ENCODE data around the gene LIN9.

DNA sequence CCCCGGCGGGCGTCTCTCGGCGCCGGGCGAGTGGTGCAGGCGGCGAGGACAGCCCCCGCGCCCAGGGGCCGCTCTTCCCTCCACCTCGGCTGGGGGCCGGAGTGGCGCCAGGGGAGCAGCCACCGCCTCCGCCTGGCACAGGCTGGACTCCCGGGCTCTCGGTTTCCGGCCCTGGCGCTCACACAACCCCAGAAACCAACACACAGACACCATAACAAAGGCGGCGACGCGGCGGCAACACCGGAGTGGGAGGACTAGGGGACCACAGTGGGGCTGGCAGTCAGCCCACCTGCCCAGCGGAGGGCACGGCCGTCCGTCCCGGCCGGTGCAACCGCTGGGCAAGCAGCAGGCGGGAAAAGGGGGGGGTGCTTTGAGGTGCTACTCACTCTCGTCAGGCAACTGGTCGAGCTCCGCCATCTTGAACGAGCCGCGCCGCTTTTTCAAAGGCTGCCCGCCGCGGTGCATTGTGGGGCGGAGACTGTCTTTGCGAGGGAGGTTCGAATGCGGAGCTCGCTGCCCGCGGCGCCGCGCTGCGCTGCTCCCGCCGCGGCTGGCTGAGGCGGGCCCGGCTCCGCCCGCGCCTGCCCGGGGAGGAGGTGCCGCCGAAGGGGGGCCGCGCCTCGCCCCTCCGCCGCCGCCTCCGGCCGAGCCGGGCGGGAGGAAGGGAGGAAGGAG, at the start of gene LIN9:
- TF ChIP-seq, protein P1, sequence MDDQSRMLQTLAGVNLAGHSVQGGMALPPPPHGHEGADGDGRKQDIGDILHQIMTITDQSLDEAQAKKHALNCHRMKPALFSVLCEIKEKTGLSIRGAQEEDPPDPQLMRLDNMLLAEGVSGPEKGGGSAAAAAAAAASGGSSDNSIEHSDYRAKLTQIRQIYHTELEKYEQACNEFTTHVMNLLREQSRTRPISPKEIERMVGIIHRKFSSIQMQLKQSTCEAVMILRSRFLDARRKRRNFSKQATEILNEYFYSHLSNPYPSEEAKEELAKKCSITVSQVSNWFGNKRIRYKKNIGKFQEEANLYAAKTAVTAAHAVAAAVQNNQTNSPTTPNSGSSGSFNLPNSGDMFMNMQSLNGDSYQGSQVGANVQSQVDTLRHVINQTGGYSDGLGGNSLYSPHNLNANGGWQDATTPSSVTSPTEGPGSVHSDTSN (IDR thresholded peaks at IDR 0.05; ENCODE audit: insufficient replicate concordance, low read depth, low read length) = no peak
- TF ChIP-seq RCOR1 (conservative IDR thresholded peaks at IDR 0.05; ENCODE audit: low read depth, low read length) (0 out of 2 replicates have a peak, but pooled peaks have one; percentile 22), NFIC (IDR thresholded peaks at IDR 0.05; ENCODE audit: low read depth, low read length) (no peak), TCF12 (IDR thresholded peaks at IDR 0.05; ENCODE audit: low read depth, low read length) (no peak), RFX5 (IDR thresholded peaks at IDR 0.05; ENCODE audit: low read depth, low read length) (no peak)
- TF ChIP-seq, protein P2, sequence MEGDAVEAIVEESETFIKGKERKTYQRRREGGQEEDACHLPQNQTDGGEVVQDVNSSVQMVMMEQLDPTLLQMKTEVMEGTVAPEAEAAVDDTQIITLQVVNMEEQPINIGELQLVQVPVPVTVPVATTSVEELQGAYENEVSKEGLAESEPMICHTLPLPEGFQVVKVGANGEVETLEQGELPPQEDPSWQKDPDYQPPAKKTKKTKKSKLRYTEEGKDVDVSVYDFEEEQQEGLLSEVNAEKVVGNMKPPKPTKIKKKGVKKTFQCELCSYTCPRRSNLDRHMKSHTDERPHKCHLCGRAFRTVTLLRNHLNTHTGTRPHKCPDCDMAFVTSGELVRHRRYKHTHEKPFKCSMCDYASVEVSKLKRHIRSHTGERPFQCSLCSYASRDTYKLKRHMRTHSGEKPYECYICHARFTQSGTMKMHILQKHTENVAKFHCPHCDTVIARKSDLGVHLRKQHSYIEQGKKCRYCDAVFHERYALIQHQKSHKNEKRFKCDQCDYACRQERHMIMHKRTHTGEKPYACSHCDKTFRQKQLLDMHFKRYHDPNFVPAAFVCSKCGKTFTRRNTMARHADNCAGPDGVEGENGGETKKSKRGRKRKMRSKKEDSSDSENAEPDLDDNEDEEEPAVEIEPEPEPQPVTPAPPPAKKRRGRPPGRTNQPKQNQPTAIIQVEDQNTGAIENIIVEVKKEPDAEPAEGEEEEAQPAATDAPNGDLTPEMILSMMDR (IDR thresholded peaks at IDR 0.05 in 2 of 3, conservative IDR thresholded peaks at IDR 0.05 in 1 of 3; ENCODE audit: control insufficient read depth in 2 of 3, extremely low read depth in 1 of 3, insufficient read depth in 1 of 3, low read depth in 3 of 3, low read length in 3 of 3) = no peak

Measured in GM12878 (cell line).